Karpas-422 (cell line): ENCODE measurements around the gene CNTNAP1. TPM values are rescaled to one million over a fixed set of nuclear protein-coding genes. Genes with fewer than 3 reads are reported as not detected.

Source experiments
- DNase-seq: peaks from one replicate; pipeline ENCODE4 v3.0.0-alpha.2; 2015
- H2AFZ ChIP-seq: fragments of 200-600 bp; sonication (generic); 2 replicates; pipeline ENCODE4 v1.6.1; 2014; ENCODE audit warnings: antibody characterized with exemption, low read length, mixed read lengths
- H3K27ac ChIP-seq: fragments of 200-600 bp; sonication (generic); 2 replicates; pipeline ENCODE4 v1.5.1; 2014; ENCODE audit warnings: mild to moderate bottlenecking, low read length, moderate library complexity
- H3K27me3 ChIP-seq: fragments of 200-600 bp; sonication (generic); 2 replicates; pipeline ENCODE4 v1.6.1; 2014; ENCODE audit warnings: low read length, mixed read lengths
- H3K36me3 ChIP-seq: fragments of 200-600 bp; sonication (generic); 2 replicates; pipeline ENCODE4 v1.6.1; 2014; ENCODE audit warnings: low read length, mixed read lengths; ENCODE audit not compliant: insufficient read depth
- H3K4me1 ChIP-seq: fragments of 200-600 bp; sonication (generic); 2 replicates; pipeline ENCODE4 v1.6.1; 2014; ENCODE audit warnings: mild to moderate bottlenecking, low read length, mixed read lengths
- H3K4me2 ChIP-seq: fragments of 200-600 bp; sonication (generic); 2 replicates; pipeline ENCODE4 v1.6.1; 2014; ENCODE audit warnings: low read length, low read depth, mild to moderate bottlenecking; ENCODE audit not compliant: poor library complexity, severe bottlenecking
- H3K4me3 ChIP-seq: fragments of 200-600 bp; sonication (generic); 2 replicates; pipeline ENCODE4 v1.5.1; 2014; ENCODE audit warnings: mild to moderate bottlenecking, antibody characterized with exemption, low read length, mixed read lengths
- H3K79me2 ChIP-seq: fragments of 200-600 bp; sonication (generic); 2 replicates; pipeline ENCODE4 v1.6.1; 2014; ENCODE audit warnings: mild to moderate bottlenecking, low read length, mixed read lengths
- H3K9ac ChIP-seq: fragments of 200-600 bp; sonication (generic); 2 replicates; pipeline ENCODE4 v1.6.0; 2014; ENCODE audit warnings: low read length
- H3K9me2 ChIP-seq: fragments of 200-600 bp; sonication (generic), shearing (Covaris generic); replicated peaks from 2 replicates; pipeline ENCODE4 v1.6.0; 2014; ENCODE audit warnings: mild to moderate bottlenecking, low read length, moderate library complexity; ENCODE audit not compliant: insufficient read depth
- H3K9me3 ChIP-seq: fragments of 300-700, 200-600 bp; sonication (generic); 2 replicates; pipeline ENCODE4 v1.6.1; 2014; ENCODE audit warnings: low read length, mixed read lengths
- H4K20me1 ChIP-seq: fragments of 200-600 bp; sonication (generic); 2 replicates; pipeline ENCODE4 v1.6.1; 2014; ENCODE audit warnings: mild to moderate bottlenecking, antibody characterized with exemption, low read length, low read depth; ENCODE audit not compliant: insufficient read depth
- total RNA-seq: library from RNA; depleted of rRNA; stranded (reverse); fragments of >200 nt; shearing (Covaris generic); gene quantifications from 2 replicates; pipeline ENCODE4 v1.2.3, GENCODE V29; 2014; ENCODE audit warnings: low replicate concordance

The CNTNAP1 gene
- total RNA-seq, 1 experiment from 2014 or later, result 0.19 TPM

- Histone ChIP-seq H3K9me3 (no peaks in the 10 kb centered on the region), H3K4me3 (peak overlapping the region; percentile 81), H3K27me3 (no peaks in the 10 kb centered on the region), H3K36me3 (no peaks in the 10 kb centered on the region), H3K9me2 (no peaks in the 10 kb centered on the region), H4K20me1 (peaks cover 4% of the 10 kb centered on the region; the same call in 1 of the 2 replicates), H3K4me2 (peak overlapping the region; percentile 100), H3K79me2 (no peaks in the 10 kb centered on the region), H3K9ac (peak overlapping the region; percentile 83), H3K27ac (peak overlapping the region; percentile 81), H2AFZ (peak overlapping the region; percentile 72; the same call in 1 of the 2 replicates), H3K4me1 (peaks cover 48% of the 10 kb centered on the region)
- peak; percentile 92 for DNase-seq
Measured at GRCh38 chr17:42679492-42680330, 2.6 kb upstream of the CNTNAP1 start.

GRCh38 chr17:42680331-42680808 lies 2.0 kb upstream of the CNTNAP1 start:
- Histone ChIP-seq H3K27ac (no peak overlapping the region), H3K4me3 (peak overlapping the region; percentile 81; the same call in 1 of the 2 replicates), H3K9ac (peak overlapping the region; percentile 83), H4K20me1 (peaks cover 4% of the 10 kb centered on the region; the same call in 1 of the 2 replicates), H3K27me3 (no peaks in the 10 kb centered on the region), H3K4me1 (peaks cover 44% of the 10 kb centered on the region), H3K9me3 (no peaks in the 10 kb centered on the region), H3K4me2 (peak overlapping the region; percentile 100), H3K9me2 (no peaks in the 10 kb centered on the region), H3K79me2 (no peaks in the 10 kb centered on the region), H2AFZ (no peak overlapping the region; the same call in 1 of the 2 replicates), H3K36me3 (no peaks in the 10 kb centered on the region)
- no peak for DNase-seq

GRCh38 chr17:42682722-42683403 lies 532 bp downstream of the CNTNAP1 start:
- H3K4me3 ChIP-seq, result no peak overlapping the region
- H3K9me2 ChIP-seq, result no peaks in the 10 kb centered on the region
- H3K79me2 ChIP-seq, result no peaks in the 10 kb centered on the region
- no peaks in the 10 kb centered on the region for H3K36me3 ChIP-seq
- peaks cover 23% of the 10 kb centered on the region for H3K4me1 ChIP-seq
- no peak for DNase-seq
- H3K4me2 ChIP-seq, result no peak overlapping the region
- no peaks in the 10 kb centered on the region for H3K9me3 ChIP-seq
- H4K20me1 ChIP-seq, result no peaks in the 10 kb centered on the region
- no peak overlapping the region for H2AFZ ChIP-seq
- no peak overlapping the region for H3K9ac ChIP-seq
- no peaks in the 10 kb centered on the region for H3K27me3 ChIP-seq
- no peak overlapping the region for H3K27ac ChIP-seq

GRCh38 chr17:42683407-42684034 lies 1.2 kb downstream of the CNTNAP1 start:
- H3K4me2 ChIP-seq, result no peak overlapping the region
- DNase-seq, result no peak

GRCh38 chr17:42684929-42685556 lies 2.7 kb downstream of the CNTNAP1 start:
- H3K27me3 ChIP-seq, result no peaks in the 10 kb centered on the region
- no peaks in the 10 kb centered on the region for H3K36me3 ChIP-seq
- no peak overlapping the region for H2AFZ ChIP-seq
- no peak overlapping the region for H3K9ac ChIP-seq
- no peak for DNase-seq
- no peaks in the 10 kb centered on the region for H4K20me1 ChIP-seq
- no peak overlapping the region for H3K4me2 ChIP-seq
- H3K79me2 ChIP-seq, result no peaks in the 10 kb centered on the region
- no peak overlapping the region for H3K4me3 ChIP-seq
- no peaks in the 10 kb centered on the region for H3K9me3 ChIP-seq
- H3K27ac ChIP-seq, result no peak overlapping the region
- H3K4me1 ChIP-seq, result peaks cover 5% of the 10 kb centered on the region
- H3K9me2 ChIP-seq, result no peaks in the 10 kb centered on the region

More at GRCh38 chr17:42683407-42684034, 1.2 kb downstream of the CNTNAP1 start:
- H3K27ac ChIP-seq, result no peak overlapping the region
- no peaks in the 10 kb centered on the region for H3K36me3 ChIP-seq
- no peaks in the 10 kb centered on the region for H3K9me3 ChIP-seq
- H3K9ac ChIP-seq, result no peak overlapping the region
- H3K4me3 ChIP-seq, result no peak overlapping the region
- H3K79me2 ChIP-seq, result no peaks in the 10 kb centered on the region
- H2AFZ ChIP-seq, result no peak overlapping the region
- H3K4me1 ChIP-seq, result peaks cover 20% of the 10 kb centered on the region
- H3K27me3 ChIP-seq, result no peaks in the 10 kb centered on the region
- H3K9me2 ChIP-seq, result no peaks in the 10 kb centered on the region
- H4K20me1 ChIP-seq, result no peaks in the 10 kb centered on the region

- no peaks in the 10 kb centered on the region for H3K9me2 ChIP-seq
- H3K9me3 ChIP-seq, result no peaks in the 10 kb centered on the region
- H3K79me2 ChIP-seq, result no peaks in the 10 kb centered on the region
- no peaks in the 10 kb centered on the region for H4K20me1 ChIP-seq
- no peak for DNase-seq
- H3K36me3 ChIP-seq, result no peaks in the 10 kb centered on the region
- no peak overlapping the region for H3K4me2 ChIP-seq
- H3K4me3 ChIP-seq, result no peak overlapping the region
- H3K27ac ChIP-seq, result no peak overlapping the region
- H3K9ac ChIP-seq, result no peak overlapping the region
- no peaks in the 10 kb centered on the region for H3K27me3 ChIP-seq
- H3K4me1 ChIP-seq, result no peaks in the 10 kb centered on the region
- H2AFZ ChIP-seq, result no peak overlapping the region
Measured at GRCh38 chr17:42685831-42686230, 3.5 kb downstream of the CNTNAP1 start.

GRCh38 chr17:42686520-42687128 lies 4.3 kb downstream of the CNTNAP1 start:
- H4K20me1 ChIP-seq, result no peaks in the 10 kb centered on the region
- DNase-seq, result no peak

More at GRCh38 chr17:42686520-42687128, 4.3 kb downstream of the CNTNAP1 start:
- Histone ChIP-seq H3K27me3 (no peaks in the 10 kb centered on the region), H3K9me3 (no peaks in the 10 kb centered on the region), H3K4me1 (no peaks in the 10 kb centered on the region), H3K79me2 (no peaks in the 10 kb centered on the region), H3K36me3 (no peaks in the 10 kb centered on the region), H3K9ac (no peak overlapping the region), H3K9me2 (no peaks in the 10 kb centered on the region), H3K27ac (no peak overlapping the region), H3K4me2 (no peak overlapping the region), H3K4me3 (no peak overlapping the region), H2AFZ (no peak overlapping the region)
